OCI-M2 (cell line): ENCODE measurements around the gene AGPAT3.
"Not testable (repeated sequence)": the region's sequence is repeated elsewhere in the genome, so short reads cannot be mapped to it uniquely, and the experiment has no call there.

Experiments used
- DNase-seq: peaks from one replicate; lab custom pipeline; 2025; ENCODE audit not compliant: unreplicated experiment; lab: John Stamatoyannopoulos, UW

Gene AGPAT3

DNA sequence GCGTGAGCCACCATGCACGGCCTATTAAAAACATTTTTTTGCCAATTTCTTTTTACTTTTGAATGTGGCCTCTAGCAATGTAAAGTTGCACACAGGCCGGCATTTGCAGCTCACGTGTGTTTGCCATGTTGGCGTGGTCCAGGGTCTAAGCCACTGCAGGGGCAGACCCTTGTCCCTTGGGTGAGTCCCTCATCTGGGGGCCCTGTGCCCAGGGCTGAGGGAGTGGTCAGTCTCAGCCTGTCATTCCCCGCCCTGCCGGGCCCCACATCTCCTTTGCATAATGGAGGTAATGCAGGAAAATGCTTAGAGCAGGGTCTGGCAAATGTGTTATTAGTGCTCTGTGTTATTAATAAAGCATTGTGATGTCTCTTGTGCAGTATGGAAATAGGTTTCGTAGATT is 16.9 kb downstream of the AGPAT3 start:
- DNase-seq, result no peak

GRCh38 chr21:43882952-43883545 is 18.0 kb downstream of the AGPAT3 start:
- DNase-seq, result no peak

- peak; percentile 98 for DNase-seq
These were observed 19.2 kb downstream of the AGPAT3 start for GRCh38 chr21:43884012-43884860.

GRCh38 chr21:43884861-43885417 is 19.9 kb downstream of the AGPAT3 start:
- no peak for DNase-seq

DNA sequence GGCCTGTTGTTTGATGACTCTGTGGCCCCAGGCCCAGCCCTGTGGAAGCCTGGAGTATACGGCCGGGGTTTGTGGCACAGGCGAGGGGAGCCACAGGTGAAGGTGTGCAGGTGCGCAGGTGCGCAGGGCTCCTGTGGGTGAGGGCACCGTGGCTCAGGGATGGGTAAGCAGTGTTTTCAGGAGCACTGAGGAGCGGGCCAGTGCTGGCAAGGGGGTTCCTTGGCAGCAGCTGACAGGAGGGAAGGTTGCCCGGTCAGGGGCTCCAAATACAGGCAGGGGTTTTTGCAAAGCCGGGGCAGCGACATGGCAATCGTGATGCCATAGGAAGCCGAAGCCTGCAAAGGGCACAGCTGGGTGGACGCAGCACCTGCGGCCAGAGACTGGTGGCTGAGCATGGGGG is 20.7 kb downstream of the AGPAT3 start:
- no peak for DNase-seq

- DNase-seq, result no peak
These were observed 21.5 kb downstream of the AGPAT3 start for GRCh38 chr21:43886565-43886964.

- no peak for DNase-seq
These were observed 24.0 kb downstream of the AGPAT3 start for GRCh38 chr21:43889069-43889468.

GRCh38 chr21:43890042-43890441 is 25.0 kb downstream of the AGPAT3 start:
- no peak for DNase-seq

DNA sequence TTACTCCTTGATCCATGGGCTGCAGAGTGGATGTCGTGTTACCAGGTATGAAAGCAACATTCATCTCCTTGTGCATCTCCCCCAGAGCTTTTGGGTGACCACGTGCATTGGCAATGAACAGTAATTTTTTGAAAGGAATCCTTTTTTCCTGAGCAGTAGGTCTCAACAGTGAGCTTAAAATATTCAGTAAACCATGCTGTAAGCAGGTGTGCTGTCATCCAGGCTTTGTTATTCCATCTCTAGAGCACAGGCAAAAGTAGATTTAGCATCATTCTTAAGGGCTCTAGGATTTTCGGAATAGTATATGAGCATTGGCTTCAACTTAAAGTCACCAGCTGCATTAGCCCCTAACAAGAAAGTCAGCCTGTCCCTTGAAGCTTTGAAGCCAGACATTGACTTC is 27.3 kb downstream of the AGPAT3 start:
- DNase-seq, result no peak

- DNase-seq, result no peak
These were observed 28.0 kb downstream of the AGPAT3 start for GRCh38 chr21:43892984-43893535.

GRCh38 chr21:43893536-43894205 is 28.6 kb downstream of the AGPAT3 start:
- no peak for DNase-seq

GRCh38 chr21:43894206-43894577 is 29.2 kb downstream of the AGPAT3 start:
- no peak for DNase-seq

DNA sequence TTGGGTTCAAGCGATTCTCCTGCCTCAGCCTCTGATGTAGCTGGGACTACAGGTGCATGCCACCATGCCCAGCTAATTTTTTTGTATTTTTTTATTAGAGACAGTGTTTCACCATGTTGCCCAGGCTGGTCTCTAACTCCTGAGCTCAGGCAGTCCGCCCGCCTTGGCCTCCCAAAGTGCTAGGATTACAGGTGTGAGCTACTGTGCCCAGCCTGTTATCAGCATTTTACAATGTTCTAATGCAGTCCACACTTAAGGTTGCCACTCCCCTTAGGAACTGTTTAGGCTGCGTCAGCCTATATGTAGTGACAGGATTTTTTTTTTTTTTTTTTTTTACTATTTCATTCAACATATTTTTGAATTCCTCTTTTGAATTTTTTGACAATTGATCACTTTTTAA is 30.2 kb downstream of the AGPAT3 start:
- DNase-seq, result no peak

- not testable (repeated sequence) for DNase-seq
These were observed 31.8 kb downstream of the AGPAT3 start for GRCh38 chr21:43896696-43897299.

GRCh38 chr21:43899307-43900077 is 34.5 kb downstream of the AGPAT3 start:
- no peak for DNase-seq

DNA sequence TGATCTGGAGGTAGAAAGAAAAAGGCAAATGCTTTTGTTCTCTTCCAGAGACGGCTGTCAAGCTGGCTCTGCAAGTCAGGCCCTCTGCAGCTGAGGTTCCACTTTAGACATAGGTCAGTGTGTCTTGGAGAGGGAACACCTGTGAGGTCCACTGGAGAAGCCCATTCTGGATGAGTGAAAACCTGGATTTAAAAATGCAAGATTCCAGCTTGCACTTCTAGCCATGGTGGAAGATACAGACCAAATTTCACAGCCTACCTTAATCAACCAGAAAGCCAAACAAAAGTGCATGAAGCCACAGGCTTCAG is 35.0 kb downstream of the AGPAT3 start:
- no peak for DNase-seq

GRCh38 chr21:43900690-43901089 is 35.7 kb downstream of the AGPAT3 start:
- DNase-seq, result no peak

GRCh38 chr21:43902441-43902840 is 37.4 kb downstream of the AGPAT3 start:
- no peak for DNase-seq

GRCh38 chr21:43903451-43904091 is 38.5 kb downstream of the AGPAT3 start:
- no peak for DNase-seq

DNA sequence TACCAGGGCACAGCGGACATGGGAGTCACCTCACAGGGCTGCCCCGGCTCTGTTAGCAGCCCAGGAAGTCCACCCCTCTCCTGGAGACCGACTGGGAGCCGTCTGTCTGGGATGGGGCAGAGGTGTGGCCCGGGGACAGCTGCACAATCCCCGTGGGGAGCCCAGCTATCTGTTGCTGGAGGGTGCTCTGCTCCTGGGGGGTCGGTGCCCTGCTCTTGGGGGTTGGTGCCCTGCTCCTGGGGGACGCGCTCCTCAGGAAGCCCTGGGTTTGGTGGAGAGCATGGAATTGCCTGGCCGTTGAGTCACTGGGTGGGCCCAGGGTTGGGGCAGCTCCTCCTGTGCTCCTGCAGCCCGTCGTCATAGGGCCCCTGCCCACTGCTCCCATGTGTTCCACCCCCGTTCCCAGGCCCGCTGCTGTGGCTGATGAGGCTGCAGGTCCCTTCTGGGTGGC is 39.3 kb downstream of the AGPAT3 start:
- no peak for DNase-seq
